GM10266 (cell line): ENCODE data around the gene BSN.

ENCODE experiments used
- DNase-seq: peaks from one replicate; pipeline ENCODE4 v3.0.0; 2012; ENCODE audit errors: extremely low spot score
- CTCF ChIP-seq: IDR thresholded peaks from 2 replicates; pipeline ENCODE4 v1.5.1; 2012; ENCODE audit warnings: mild to moderate bottlenecking, low read depth; ENCODE audit not compliant: control insufficient read depth, insufficient read depth; ENCODE audit errors: missing control alignments

Gene BSN

GRCh38 chr3:49650177-49650576, 95.9 kb downstream of the BSN start:
- TF ChIP-seq CTCF, result no peak
- no peak for DNase-seq

- DNase-seq, result no peak
- TF ChIP-seq CTCF, result no peak
These were observed 96.4 kb downstream of the BSN start for GRCh38 chr3:49650637-49651036.

GRCh38 chr3:49652218-49652902, 98.1 kb downstream of the BSN start:
- no peak for DNase-seq
- TF ChIP-seq CTCF, result no peak

- no peak for TF ChIP-seq CTCF
- DNase-seq, result no peak
These were observed 98.7 kb downstream of the BSN start for GRCh38 chr3:49652903-49653415.

- DNase-seq, result no peak
These were observed 99.3 kb downstream of the BSN start for GRCh38 chr3:49653621-49654020.

DNA sequence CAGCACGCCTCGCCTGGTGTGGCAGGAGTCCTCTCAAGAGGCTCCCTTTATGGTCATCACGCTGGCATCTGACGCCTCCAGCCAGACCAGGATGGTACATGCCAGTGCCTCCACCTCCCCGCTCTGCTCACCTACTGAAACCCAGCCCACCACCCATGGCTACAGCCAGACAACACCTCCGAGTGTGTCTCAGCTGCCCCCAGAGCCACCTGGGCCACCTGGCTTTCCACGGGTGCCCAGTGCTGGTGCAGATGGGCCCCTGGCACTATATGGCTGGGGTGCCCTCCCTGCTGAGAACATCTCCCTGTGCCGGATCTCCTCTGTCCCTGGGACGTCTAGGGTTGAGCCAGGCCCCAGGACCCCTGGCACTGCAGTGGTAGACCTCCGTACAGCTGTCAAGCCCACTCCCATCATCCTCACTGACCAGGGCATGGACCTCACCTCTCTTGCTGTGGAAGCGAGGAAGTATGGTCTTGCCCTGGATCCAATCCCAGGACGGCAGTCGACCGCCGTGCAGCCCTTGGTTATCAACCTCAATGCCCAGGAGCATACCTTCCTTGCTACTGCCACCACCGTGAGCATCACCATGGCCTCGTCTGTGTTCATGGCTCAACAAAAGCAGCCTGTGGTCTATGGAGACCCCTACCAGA, 100.0 kb downstream of the BSN start:
- no peak for DNase-seq
- no peak for TF ChIP-seq CTCF

More at GRCh38 chr3:49653621-49654020, 99.3 kb downstream of the BSN start:
- no peak for TF ChIP-seq CTCF

GRCh38 chr3:49654955-49655556, 100.8 kb downstream of the BSN start:
- TF ChIP-seq CTCF, result no peak
- no peak for DNase-seq
